Body of pancreas (tissue), 4 donors: ENCODE data around the gene SETBP1. TPM values are rescaled to one million over a fixed set of nuclear protein-coding genes. Genes with fewer than 3 reads are reported as not detected.

Experiments
- ATAC-seq: fragments of 150-250 bp; one replicate; pipeline ENCODE4 v1.9.1; 2016
- DNase-seq, 4 donors: peaks; one replicate each; pipeline ENCODE4 v3.0.0-alpha.2; 2019
- H3K27ac ChIP-seq, 4 donors: fragments of 200-600 bp; sonication (generic); 1 replicate in 3 of 4; 2 replicates in 1 of 4; pipeline versions ENCODE4 v1.5.1 to v1.6.1; 2016 to 2019; ENCODE audit warnings: mild to moderate bottlenecking in 1 of 4, mixed read lengths in 1 of 4, moderate library complexity in 1 of 4
- H3K27me3 ChIP-seq, 2 donors: fragments of 200-600 bp; sonication (generic); one replicate each; pipeline ENCODE4 v1.6.0; 2016; ENCODE audit warnings: mild to moderate bottlenecking in 1 of 2
- H3K36me3 ChIP-seq, 2 donors: fragments of 200-600 bp; sonication (generic); replicated peaks in 1 of 2; 2 replicates each; pipeline ENCODE4 v1.5.1; 2016; ENCODE audit warnings: low read depth in 2 of 2; ENCODE audit not compliant: insufficient read depth in 1 of 2
- H3K4me1 ChIP-seq: fragments of 200-600 bp; sonication (generic); one replicate; pipeline ENCODE4 v1.6.0; 2016
- H3K4me3 ChIP-seq, 2 donors: fragments of 200-600 bp; sonication (generic); 1 replicate in 1 of 2; 2 replicates in 1 of 2; pipeline ENCODE4 v1.5.1; 2016 to 2019
- H3K9me3 ChIP-seq, 3 donors: fragments of 200-600 bp; sonication (generic); 1 replicate in 2 of 3; 2 replicates in 1 of 3; pipeline ENCODE4 v1.5.1; 2016
- POLR2A ChIP-seq, 3 donors: fragments of 450-650 bp; IDR thresholded peaks; one replicate each; pipeline ENCODE4 v1.6.1; 2016; ENCODE audit warnings: antibody characterized with exemption in 3 of 3, mild to moderate bottlenecking in 2 of 3
- WGBS, 2 donors: methylation state at CpG; one replicate each; pipeline ENCODE4 v1.1.5; 2017; 5-methylcytosine and 5-hydroxymethylcytosine counted together
- intact Hi-C: fragments of 100-400 bp; cut with DNase I; formaldehyde crosslinking; loops from one replicate; pipeline ENCODE4 v1.15.1; 2023
- total RNA-seq, 2 donors: library from RNA; depleted of rRNA; stranded (reverse); fragments of >200 nt; gene quantifications; one replicate each; pipeline ENCODE4 v1.1.0, GENCODE V29; 2016
- TF ChIP-seq, protein P1 (sequence below), 7 experiments: fragments of 450-650 bp in 4 of 7; fragments of 200-600 bp in 3 of 7; sonication (generic) in 3 of 7; IDR thresholded peaks; one replicate each; pipeline ENCODE4 v1.5.1; 2016 to 2019; ENCODE audit warnings: antibody characterized with exemption in 7 of 7

Gene SETBP1
- total RNA-seq, 2 donors from 2014 or later, result 23.6 to 37.2 TPM

GRCh38 chr18:44848644-44849335 lies 168.1 kb downstream of the SETBP1 start:
- no peak overlapping the region for H3K27ac ChIP-seq
- no peaks in the 10 kb centered on the region for H3K27me3 ChIP-seq
- ATAC-seq, result no peak
- TF ChIP-seq, protein P1, sequence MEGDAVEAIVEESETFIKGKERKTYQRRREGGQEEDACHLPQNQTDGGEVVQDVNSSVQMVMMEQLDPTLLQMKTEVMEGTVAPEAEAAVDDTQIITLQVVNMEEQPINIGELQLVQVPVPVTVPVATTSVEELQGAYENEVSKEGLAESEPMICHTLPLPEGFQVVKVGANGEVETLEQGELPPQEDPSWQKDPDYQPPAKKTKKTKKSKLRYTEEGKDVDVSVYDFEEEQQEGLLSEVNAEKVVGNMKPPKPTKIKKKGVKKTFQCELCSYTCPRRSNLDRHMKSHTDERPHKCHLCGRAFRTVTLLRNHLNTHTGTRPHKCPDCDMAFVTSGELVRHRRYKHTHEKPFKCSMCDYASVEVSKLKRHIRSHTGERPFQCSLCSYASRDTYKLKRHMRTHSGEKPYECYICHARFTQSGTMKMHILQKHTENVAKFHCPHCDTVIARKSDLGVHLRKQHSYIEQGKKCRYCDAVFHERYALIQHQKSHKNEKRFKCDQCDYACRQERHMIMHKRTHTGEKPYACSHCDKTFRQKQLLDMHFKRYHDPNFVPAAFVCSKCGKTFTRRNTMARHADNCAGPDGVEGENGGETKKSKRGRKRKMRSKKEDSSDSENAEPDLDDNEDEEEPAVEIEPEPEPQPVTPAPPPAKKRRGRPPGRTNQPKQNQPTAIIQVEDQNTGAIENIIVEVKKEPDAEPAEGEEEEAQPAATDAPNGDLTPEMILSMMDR (IDR thresholded peaks at IDR 0.05), result no peak
- no peak for TF ChIP-seq POLR2A (IDR thresholded peaks at IDR 0.05)
- 55 to 61% methylated on average over 9 of the region's 9 CpGs for WGBS, 2 donors
- intact Hi-C loops, result no loop called here
- H3K9me3 ChIP-seq, result no peaks in the 10 kb centered on the region
- no peaks in the 10 kb centered on the region for H3K36me3 ChIP-seq
- peaks cover 24% of the 10 kb centered on the region for H3K4me1 ChIP-seq
- no peak overlapping the region for H3K4me3 ChIP-seq
- peak; percentile 32 to 58 (median 46) for DNase-seq

DNA sequence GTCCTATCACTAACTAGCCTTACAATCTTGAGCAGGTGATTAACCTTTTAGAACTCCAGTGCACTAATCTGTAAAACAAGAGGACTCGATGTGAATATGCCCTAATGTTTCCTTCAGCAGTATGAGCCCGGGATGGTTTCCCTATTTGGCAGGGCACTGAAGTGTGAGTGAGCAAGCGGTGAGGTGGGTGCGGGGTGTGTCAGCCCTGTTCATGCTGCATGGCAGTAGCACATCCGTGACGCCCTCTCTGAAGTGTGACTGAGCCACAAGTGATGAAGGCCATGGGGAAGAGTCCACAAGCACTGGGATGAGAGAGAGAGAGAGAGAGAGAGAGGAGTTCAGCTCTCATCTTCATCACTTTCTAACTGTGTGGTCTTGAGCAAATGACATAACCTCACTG lies 168.7 kb downstream of the SETBP1 start:
- intact Hi-C loops, result no loop called here
- ATAC-seq (no peak), DNase-seq (no peak)
- Histone ChIP-seq H3K27ac (no peak overlapping the region), H3K27me3 (no peaks in the 10 kb centered on the region), H3K9me3 (no peaks in the 10 kb centered on the region), H3K4me3 (no peak overlapping the region), H3K4me1 (peaks cover 24% of the 10 kb centered on the region), H3K36me3 (no peaks in the 10 kb centered on the region)
- no peak for TF ChIP-seq POLR2A (IDR thresholded peaks at IDR 0.05)
- TF ChIP-seq, protein P1 (IDR thresholded peaks at IDR 0.05), result no peak
- WGBS, 2 donors, result 80 to 86% methylated on average over 6 of the region's 6 CpGs

- no peaks in the 10 kb centered on the region for H3K27me3 ChIP-seq
- H3K9me3 ChIP-seq, result no peaks in the 10 kb centered on the region
- intact Hi-C loops, result loop anchor here (10.0 kb wide), 1 partner anchor 55 kb away; no protein-coding TSS in a partner anchor
- ATAC-seq, result no peak
- H3K27ac ChIP-seq, result no peak overlapping the region
- H3K4me3 ChIP-seq, result no peak overlapping the region
- no peak for DNase-seq
- peaks cover 24% of the 10 kb centered on the region for H3K4me1 ChIP-seq
- 72 to 83% methylated on average over 2 of the region's 2 CpGs for WGBS, 2 donors
- no peak for TF ChIP-seq POLR2A (IDR thresholded peaks at IDR 0.05)
- TF ChIP-seq, protein P1 (IDR thresholded peaks at IDR 0.05), result no peak
- no peaks in the 10 kb centered on the region for H3K36me3 ChIP-seq
These were observed 169.3 kb downstream of the SETBP1 start for GRCh38 chr18:44850001-44850400.

GRCh38 chr18:44851856-44852621 lies 171.4 kb downstream of the SETBP1 start:
- 91 to 95% methylated on average over 13 of the region's 13 CpGs for WGBS, 2 donors
- intact Hi-C loops, result loop anchor here (10.0 kb wide), 1 partner anchor 57 kb away; no protein-coding TSS in a partner anchor
- H3K4me3 ChIP-seq, result no peak overlapping the region
- H3K4me1 ChIP-seq, result peaks cover 32% of the 10 kb centered on the region
- no peak overlapping the region for H3K27ac ChIP-seq
- no peak for TF ChIP-seq POLR2A (IDR thresholded peaks at IDR 0.05)
- TF ChIP-seq, protein P1 (IDR thresholded peaks at IDR 0.05), result no peak
- H3K36me3 ChIP-seq, result no peaks in the 10 kb centered on the region
- H3K27me3 ChIP-seq, result no peaks in the 10 kb centered on the region
- ATAC-seq, result no peak
- DNase-seq, result no peak
- no peaks in the 10 kb centered on the region for H3K9me3 ChIP-seq
